ENCODE results near the gene ZNF532. TPM values are rescaled to one million over a fixed set of nuclear protein-coding genes. Genes with fewer than 3 reads are reported as not detected.

Gene ZNF532
- total RNA-seq, 1 experiment from 2014 or later: 258 TPM

GRCh38 chr18:58989184-58989759 is 124.6 kb downstream of the ZNF532 start:
- H3K9me3 ChIP-seq (ENCODE audit: control insufficient read depth, low read depth, low read length): no peaks in the 10 kb centered on the region
- no peak overlapping the region for H3K9ac ChIP-seq (ENCODE audit: extremely low read depth, insufficient read length, low read length)
- no peaks in the 10 kb centered on the region for H3K79me1 ChIP-seq (ENCODE audit: insufficient read depth, low read depth, low read length, poor library complexity, severe bottlenecking)
- DNase-seq: no peak
- no peak overlapping the region for H4K5ac ChIP-seq (ENCODE audit: insufficient read length, low read depth, low read length)
- no peaks in the 10 kb centered on the region for H3K27me3 ChIP-seq (ENCODE audit: insufficient read depth, low read length)
- Mint-ChIP-seq H3K9me3 (peaks cover 0 to 2% of the 10 kb centered on the region in 2 experiments; a peak in 1 of 5 replicates), H3K27me3 (ENCODE audit: low read depth) (no peaks in the 10 kb centered on the region; the same call in 1 of the 2 replicates), H3K36me3 (ENCODE audit: insufficient read depth in 1 of 3, low read depth in 3 of 3) (peaks cover 2 to 21% (median 21%) of the 10 kb centered on the region in 3 experiments; a peak in 6 of 7 replicates), H3K27ac (no peak overlapping the region), H3K4me1 (no peaks in the 10 kb centered on the region), H3K4me3 (no peak overlapping the region)
- no peak overlapping the region for H4K8ac ChIP-seq (replicated peaks; ENCODE audit: insufficient read length, low read depth, low read length)
- H3K27ac ChIP-seq (ENCODE audit: insufficient read length, low read depth, low read length): no peak overlapping the region
- H3K4me1 ChIP-seq (ENCODE audit: insufficient read depth, low read length): no peaks in the 10 kb centered on the region
- H3K4me2 ChIP-seq (ENCODE audit: insufficient read depth, insufficient read length, low read length): no peak overlapping the region
- no peaks in the 10 kb centered on the region for H3K23me2 ChIP-seq (ENCODE audit: insufficient read length, low read depth, low read length, poor library complexity, severe bottlenecking)
- H2BK12ac ChIP-seq (ENCODE audit: insufficient read length, low read depth, low read length): no peak overlapping the region
- H3K79me2 ChIP-seq (ENCODE audit: insufficient read depth, low read length): no peaks in the 10 kb centered on the region; the same call in 1 of the 2 replicates
- H2AK5ac ChIP-seq (ENCODE audit: insufficient read length, low read length): no peak overlapping the region
- no peak overlapping the region for H2BK120ac ChIP-seq (ENCODE audit: low read depth, low read length, poor library complexity, severe bottlenecking)
- no peak overlapping the region for H3K14ac ChIP-seq (ENCODE audit: insufficient read depth, low read length)
- no peak overlapping the region for H3K56ac ChIP-seq (ENCODE audit: insufficient read length, low read depth, low read length)
- no peak overlapping the region for H3K4ac ChIP-seq (ENCODE audit: low read depth, low read length)
- H3K23ac ChIP-seq (ENCODE audit: insufficient read length, low read depth, low read length): no peak overlapping the region
- no peak overlapping the region for H4K91ac ChIP-seq (ENCODE audit: insufficient read length, low read depth, low read length)
- H2BK20ac ChIP-seq (ENCODE audit: low read depth, low read length, poor library complexity, severe bottlenecking): no peak overlapping the region
- no peak overlapping the region for H3K18ac ChIP-seq (ENCODE audit: insufficient read length, low read depth, low read length)
- WGBS (ENCODE audit: extremely low coverage, insufficient read length, low lambda C conversion rate): no CpG with 5 or more reads among the region's 2 CpGs
- no peaks in the 10 kb centered on the region for H4K20me1 ChIP-seq (ENCODE audit: control insufficient read depth, insufficient read depth, insufficient read length)
- no peak overlapping the region for H2AFZ ChIP-seq (ENCODE audit: low read length)
- no peak overlapping the region for H2BK15ac ChIP-seq (ENCODE audit: low read depth, low read length)
- H2BK5ac ChIP-seq (ENCODE audit: insufficient read length, low read length): no peak overlapping the region
- no peak overlapping the region for H3T11ph ChIP-seq (ENCODE audit: low read length)
- no peak for TF ChIP-seq CTCF (conservative IDR thresholded peaks at IDR 0.05)

Data from H9 (cell line).